Colonic mucosa (tissue), 4 donors: ENCODE data around the gene DISP1. TPM values are rescaled to one million over a fixed set of nuclear protein-coding genes. Genes with fewer than 3 reads are reported as not detected.

Experiments
- DNase-seq: peaks from one replicate; pipeline ENCODE4 v3.0.0-alpha.2; 2020
- H3K27ac ChIP-seq: fragments of 200-600 bp; one replicate; pipeline ENCODE4 v1.8.0; 2021
- H3K27me3 ChIP-seq: fragments of 200-600 bp; one replicate; pipeline ENCODE4 v1.8.0; 2021
- H3K36me3 ChIP-seq: fragments of 200-600 bp; one replicate; pipeline ENCODE4 v1.8.0; 2021
- H3K4me1 ChIP-seq: fragments of 200-600 bp; one replicate; pipeline ENCODE4 v1.8.0; 2021; ENCODE audit warnings: mild to moderate bottlenecking
- H3K4me3 ChIP-seq: fragments of 200-600 bp; one replicate; pipeline ENCODE4 v1.8.0; 2021
- H3K9ac ChIP-seq, 2 donors: one replicate each; pipeline ENCODE4 v1.7.0; 2013; ENCODE audit warnings: control low read depth in 2 of 2, low read depth in 2 of 2, low read length in 2 of 2
- H3K9me3 ChIP-seq: fragments of 200-600 bp; one replicate; pipeline ENCODE4 v1.8.0; 2021
- CTCF ChIP-seq: fragments of 200-600 bp; IDR thresholded peaks from one replicate; pipeline ENCODE4 v1.8.0; 2022; ENCODE audit warnings: antibody characterized with exemption, mild to moderate bottlenecking
- intact Hi-C: fragments of 100-400 bp; cut with DNase I; formaldehyde crosslinking; loops from one replicate; pipeline ENCODE4 v1.14.1; 2022
- total RNA-seq, 2 donors: library from RNA; stranded (reverse); fragmentation: NEBNext Ultra II Directional in 1 of 2; extraction: Animal tissue kit (Norgen Biotek cat#: 25700) in 1 of 2; gene quantifications; one replicate each; pipeline ENCODE4 v1.2.1, GENCODE V29; 2021
- donor health status: healthy.
- donor health status: DM: no; HTN: no; CAD: no.
- donor health status: DM: no; HTN: no; CAD: no.

Gene DISP1
- total RNA-seq, 2 donors from 2014 or later, result 2.5 to 2.9 TPM

GRCh38 chr1:222815440-222815765 lies 564 bp downstream of the DISP1 start:
- Histone ChIP-seq H3K36me3 (no peaks in the 10 kb centered on the region), H3K9me3 (no peaks in the 10 kb centered on the region), H3K4me3 (peak overlapping the region; percentile 73), H3K4me1 (peaks cover 8% of the 10 kb centered on the region), H3K9ac (peak overlapping the region; percentile 82 to 92), H3K27ac (peak overlapping the region; percentile 93), H3K27me3 (no peaks in the 10 kb centered on the region)
- no peak for DNase-seq
- intact Hi-C loops, result no loop called here
- TF ChIP-seq CTCF, result no peak

DNA sequence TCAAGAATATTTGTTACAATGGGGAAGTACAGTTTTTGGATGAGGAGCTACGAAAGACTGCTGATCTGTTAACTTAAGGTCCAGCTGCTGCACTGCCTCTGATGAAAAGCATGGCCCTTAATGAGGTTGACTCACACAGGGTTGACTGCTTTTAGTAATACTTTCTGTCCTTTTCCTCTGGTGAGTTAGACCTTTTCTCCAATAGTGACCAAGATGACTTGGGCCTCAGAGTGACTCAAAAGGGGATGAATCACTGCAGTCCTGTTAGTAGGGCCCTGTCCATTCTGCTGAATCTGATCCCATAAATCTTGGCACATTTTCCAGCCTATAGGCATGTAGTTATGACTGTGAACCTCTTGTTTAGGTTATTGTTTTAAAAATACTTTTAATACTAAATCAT lies 2.7 kb downstream of the DISP1 start:
- peaks cover 8% of the 10 kb centered on the region for H3K4me1 ChIP-seq
- H3K27me3 ChIP-seq, result no peaks in the 10 kb centered on the region
- H3K9me3 ChIP-seq, result no peaks in the 10 kb centered on the region
- no peak for DNase-seq
- no peak overlapping the region for H3K4me3 ChIP-seq
- no peak overlapping the region for H3K9ac ChIP-seq
- H3K36me3 ChIP-seq, result no peaks in the 10 kb centered on the region
- no peak for TF ChIP-seq CTCF
- H3K27ac ChIP-seq, result no peak overlapping the region
- intact Hi-C loops, result no loop called here

GRCh38 chr1:222818171-222818570 lies 3.3 kb downstream of the DISP1 start:
- intact Hi-C loops, result no loop called here
- TF ChIP-seq CTCF, result no peak
- DNase-seq, result no peak
- no peaks in the 10 kb centered on the region for H3K36me3 ChIP-seq
- H3K9ac ChIP-seq, result no peak overlapping the region
- H3K9me3 ChIP-seq, result no peaks in the 10 kb centered on the region
- H3K27ac ChIP-seq, result no peak overlapping the region
- no peak overlapping the region for H3K4me3 ChIP-seq
- peaks cover 8% of the 10 kb centered on the region for H3K4me1 ChIP-seq
- H3K27me3 ChIP-seq, result no peaks in the 10 kb centered on the region

GRCh38 chr1:222820171-222820712 lies 5.4 kb downstream of the DISP1 start:
- Histone ChIP-seq H3K9ac (no peak overlapping the region), H3K27ac (no peak overlapping the region), H3K27me3 (no peaks in the 10 kb centered on the region), H3K4me3 (no peak overlapping the region), H3K36me3 (no peaks in the 10 kb centered on the region), H3K4me1 (peaks cover 4% of the 10 kb centered on the region), H3K9me3 (no peaks in the 10 kb centered on the region)
- no peak for TF ChIP-seq CTCF
- intact Hi-C loops, result no loop called here
- no peak for DNase-seq

- Histone ChIP-seq H3K4me1 (no peaks in the 10 kb centered on the region), H3K4me3 (no peak overlapping the region), H3K27ac (no peak overlapping the region), H3K9ac (no peak overlapping the region), H3K9me3 (no peaks in the 10 kb centered on the region), H3K36me3 (no peaks in the 10 kb centered on the region), H3K27me3 (no peaks in the 10 kb centered on the region)
- no peak for TF ChIP-seq CTCF
- no peak for DNase-seq
- intact Hi-C loops, result no loop called here
Measured at GRCh38 chr1:222821239-222821638, 6.4 kb downstream of the DISP1 start.

- intact Hi-C loops, result no loop called here
- no peaks in the 10 kb centered on the region for H3K9me3 ChIP-seq
- H3K9ac ChIP-seq, result no peak overlapping the region
- no peak for DNase-seq
- H3K4me1 ChIP-seq, result no peaks in the 10 kb centered on the region
- no peak overlapping the region for H3K4me3 ChIP-seq
- no peak overlapping the region for H3K27ac ChIP-seq
- TF ChIP-seq CTCF, result no peak
- no peaks in the 10 kb centered on the region for H3K36me3 ChIP-seq
- H3K27me3 ChIP-seq, result no peaks in the 10 kb centered on the region
Measured at GRCh38 chr1:222823695-222824094, 8.9 kb downstream of the DISP1 start.
